ENCODE results near the gene C1QTNF6.

Gene C1QTNF6

DNA sequence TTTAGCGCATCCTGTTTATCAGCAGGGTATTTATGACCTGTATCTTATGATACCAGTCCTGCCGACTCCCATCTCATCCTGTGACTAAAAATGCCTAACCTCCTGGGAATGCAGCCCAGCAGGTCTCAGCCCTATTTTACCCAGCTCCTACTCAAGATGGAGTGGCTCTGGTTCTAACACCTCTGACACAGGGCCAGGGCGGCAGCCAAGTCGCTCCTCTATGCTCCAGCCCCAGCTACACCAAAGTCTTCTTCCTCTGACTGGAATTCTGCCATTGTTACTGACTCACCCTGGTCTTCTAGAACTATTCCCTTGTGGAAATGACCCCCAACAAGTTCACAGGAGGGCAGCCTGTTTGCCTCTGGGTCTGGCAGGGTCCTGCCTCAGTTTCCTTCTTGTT is 7.9 kb upstream of the C1QTNF6 start:
- no peak for DNase-seq (ENCODE audit: low read depth)

DNA sequence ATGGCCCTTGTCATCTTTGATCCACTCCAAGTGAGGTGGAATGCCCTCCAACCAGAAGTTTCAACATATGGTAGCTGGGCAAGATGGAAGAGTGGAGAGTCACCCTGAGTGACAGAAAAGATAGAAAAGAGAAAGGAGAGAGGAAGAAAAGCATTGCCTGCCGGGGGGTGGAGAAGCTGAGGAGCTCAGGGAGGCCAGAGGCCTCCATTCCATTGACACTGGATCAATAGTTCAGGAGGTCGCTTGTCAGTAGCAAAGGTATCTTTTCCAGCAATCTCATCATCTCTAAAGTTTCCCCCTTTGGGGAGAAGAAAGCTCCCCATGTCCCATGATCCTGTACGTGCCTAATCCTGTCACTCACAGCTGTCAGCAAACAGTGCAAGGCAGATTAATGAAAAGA is 6.7 kb upstream of the C1QTNF6 start:
- no peak for DNase-seq (ENCODE audit: low read depth)
- TF ChIP-seq, protein P1, sequence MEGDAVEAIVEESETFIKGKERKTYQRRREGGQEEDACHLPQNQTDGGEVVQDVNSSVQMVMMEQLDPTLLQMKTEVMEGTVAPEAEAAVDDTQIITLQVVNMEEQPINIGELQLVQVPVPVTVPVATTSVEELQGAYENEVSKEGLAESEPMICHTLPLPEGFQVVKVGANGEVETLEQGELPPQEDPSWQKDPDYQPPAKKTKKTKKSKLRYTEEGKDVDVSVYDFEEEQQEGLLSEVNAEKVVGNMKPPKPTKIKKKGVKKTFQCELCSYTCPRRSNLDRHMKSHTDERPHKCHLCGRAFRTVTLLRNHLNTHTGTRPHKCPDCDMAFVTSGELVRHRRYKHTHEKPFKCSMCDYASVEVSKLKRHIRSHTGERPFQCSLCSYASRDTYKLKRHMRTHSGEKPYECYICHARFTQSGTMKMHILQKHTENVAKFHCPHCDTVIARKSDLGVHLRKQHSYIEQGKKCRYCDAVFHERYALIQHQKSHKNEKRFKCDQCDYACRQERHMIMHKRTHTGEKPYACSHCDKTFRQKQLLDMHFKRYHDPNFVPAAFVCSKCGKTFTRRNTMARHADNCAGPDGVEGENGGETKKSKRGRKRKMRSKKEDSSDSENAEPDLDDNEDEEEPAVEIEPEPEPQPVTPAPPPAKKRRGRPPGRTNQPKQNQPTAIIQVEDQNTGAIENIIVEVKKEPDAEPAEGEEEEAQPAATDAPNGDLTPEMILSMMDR (IDR thresholded peaks at IDR 0.05; ENCODE audit: control insufficient read depth, insufficient read depth, low read depth, low read length, missing control alignments): no peak
- no peak overlapping the region for H3K4me3 ChIP-seq (ENCODE audit: control insufficient read depth, low read depth, low read length)

More for the DNA sequence above, 7.9 kb upstream of the C1QTNF6 start:
- no peak overlapping the region for H3K4me3 ChIP-seq (ENCODE audit: control insufficient read depth, low read depth, low read length)
- TF ChIP-seq, protein P1 (IDR thresholded peaks at IDR 0.05; ENCODE audit: control insufficient read depth, insufficient read depth, low read depth, low read length, missing control alignments): no peak

DNA sequence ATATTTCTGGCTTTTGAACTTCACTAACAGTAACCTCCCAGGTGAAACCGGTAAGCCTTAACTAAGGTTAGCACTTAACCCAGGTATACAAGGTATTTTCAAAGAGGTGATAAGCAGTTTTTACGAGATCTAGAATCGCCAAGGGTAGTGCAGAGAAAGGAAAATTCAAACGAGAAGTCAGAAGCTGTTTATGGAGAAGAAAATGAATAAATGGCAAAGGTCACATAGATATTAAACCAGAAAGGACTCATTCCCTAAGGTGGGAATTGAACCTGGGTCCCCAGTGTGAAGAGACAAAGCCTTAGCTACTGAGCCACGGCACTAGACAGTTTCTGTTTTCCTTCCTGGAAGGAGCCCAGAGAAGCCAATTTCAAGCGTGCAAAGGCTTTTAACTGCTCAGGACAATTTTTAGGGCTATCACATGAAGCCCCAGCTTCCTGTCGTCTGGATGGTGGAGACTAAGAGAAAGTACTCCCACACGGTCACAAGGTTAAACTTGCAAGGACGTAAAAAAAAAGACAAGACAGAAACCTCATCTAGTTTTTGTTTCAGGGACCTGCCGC is 5.7 kb upstream of the C1QTNF6 start:
- no peak overlapping the region for H3K4me3 ChIP-seq (ENCODE audit: control insufficient read depth, low read depth, low read length)
- TF ChIP-seq, protein P1 (IDR thresholded peaks at IDR 0.05; ENCODE audit: control insufficient read depth, insufficient read depth, low read depth, low read length, missing control alignments): no peak
- no peak for DNase-seq (ENCODE audit: low read depth)

DNA sequence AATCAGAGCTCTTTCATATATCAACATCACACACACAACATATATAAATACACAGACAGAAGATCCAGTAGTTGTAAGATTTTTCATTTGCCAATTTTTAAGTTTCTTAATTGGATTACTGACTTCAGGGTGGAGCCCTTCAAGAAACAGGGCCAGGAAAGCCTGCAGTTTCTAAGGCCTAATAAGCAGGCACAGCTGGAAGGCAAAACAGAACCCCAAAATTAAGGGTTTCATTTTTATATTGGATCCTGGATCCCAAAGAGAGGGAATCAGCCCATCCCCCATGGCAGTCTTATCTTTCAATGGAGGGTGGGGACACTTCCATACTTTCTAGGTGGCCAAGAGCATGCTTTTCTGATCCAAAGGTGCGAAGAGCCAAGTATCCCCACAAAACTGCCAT is 4.7 kb upstream of the C1QTNF6 start:
- no peak for DNase-seq (ENCODE audit: low read depth)
- no peak overlapping the region for H3K4me3 ChIP-seq (ENCODE audit: control insufficient read depth, low read depth, low read length)
- TF ChIP-seq, protein P1 (IDR thresholded peaks at IDR 0.05; ENCODE audit: control insufficient read depth, insufficient read depth, low read depth, low read length, missing control alignments): no peak

DNA sequence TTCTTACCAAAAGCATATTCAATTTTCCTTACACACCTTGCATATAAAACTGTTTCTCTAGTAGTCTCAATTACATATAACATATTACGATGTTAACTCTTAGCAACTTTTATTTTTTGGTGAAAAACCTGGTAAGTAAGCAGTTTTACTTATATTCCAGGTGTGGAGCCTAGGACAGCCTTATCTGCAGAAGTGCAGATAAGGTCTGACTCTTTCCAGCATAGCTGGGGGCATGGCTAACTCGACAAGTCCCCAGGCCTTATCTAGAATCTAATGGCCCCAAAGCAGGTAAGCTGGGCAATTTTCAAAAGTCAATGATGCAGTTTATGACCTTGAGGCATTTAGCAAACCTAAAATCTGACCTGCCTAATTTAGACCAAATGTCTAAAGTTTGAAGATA is 4.2 kb upstream of the C1QTNF6 start:
- TF ChIP-seq, protein P1 (IDR thresholded peaks at IDR 0.05; ENCODE audit: control insufficient read depth, insufficient read depth, low read depth, low read length, missing control alignments): no peak
- DNase-seq (ENCODE audit: low read depth): no peak
- H3K4me3 ChIP-seq (ENCODE audit: control insufficient read depth, low read depth, low read length): no peak overlapping the region

DNA sequence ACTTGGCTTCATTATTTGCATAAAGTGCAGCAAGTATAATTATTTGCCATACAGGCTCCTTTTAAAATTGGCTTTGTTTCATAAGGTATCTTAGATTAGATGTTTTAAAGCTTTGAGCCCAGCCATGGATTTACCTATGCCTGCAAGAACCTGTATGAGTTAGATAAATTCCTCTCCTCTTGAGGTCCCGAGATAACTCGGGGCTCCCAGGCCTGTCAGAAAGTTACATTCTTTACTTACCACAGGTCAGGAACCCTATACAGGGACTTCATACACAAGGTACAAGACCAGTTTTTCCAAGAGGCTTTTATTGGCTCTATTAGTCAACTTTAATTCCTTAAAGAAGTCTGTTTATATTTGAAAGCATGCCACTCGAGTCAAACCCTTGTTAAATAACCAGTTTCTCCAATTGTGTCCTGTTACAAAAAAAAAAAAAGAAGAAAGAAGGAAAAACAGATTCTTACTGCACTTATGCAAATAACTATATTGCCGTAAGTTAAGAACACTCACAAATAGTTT is 2.3 kb upstream of the C1QTNF6 start:
- TF ChIP-seq, protein P1 (IDR thresholded peaks at IDR 0.05; ENCODE audit: control insufficient read depth, insufficient read depth, low read depth, low read length, missing control alignments): no peak
- H3K4me3 ChIP-seq (ENCODE audit: control insufficient read depth, low read depth, low read length): no peak overlapping the region
- DNase-seq (ENCODE audit: low read depth): no peak
